HG03354 (cell line): ENCODE data around the gene MSL3.

ENCODE experiments used
- ATAC-seq: cut with Tn5 transposase; IDR thresholded peaks from one replicate; pipeline ENCODE4 v1.9.1; 2021; ENCODE audit warnings: mild to moderate bottlenecking; ENCODE audit not compliant: unreplicated experiment, poor library complexity, severe bottlenecking

Gene MSL3

DNA sequence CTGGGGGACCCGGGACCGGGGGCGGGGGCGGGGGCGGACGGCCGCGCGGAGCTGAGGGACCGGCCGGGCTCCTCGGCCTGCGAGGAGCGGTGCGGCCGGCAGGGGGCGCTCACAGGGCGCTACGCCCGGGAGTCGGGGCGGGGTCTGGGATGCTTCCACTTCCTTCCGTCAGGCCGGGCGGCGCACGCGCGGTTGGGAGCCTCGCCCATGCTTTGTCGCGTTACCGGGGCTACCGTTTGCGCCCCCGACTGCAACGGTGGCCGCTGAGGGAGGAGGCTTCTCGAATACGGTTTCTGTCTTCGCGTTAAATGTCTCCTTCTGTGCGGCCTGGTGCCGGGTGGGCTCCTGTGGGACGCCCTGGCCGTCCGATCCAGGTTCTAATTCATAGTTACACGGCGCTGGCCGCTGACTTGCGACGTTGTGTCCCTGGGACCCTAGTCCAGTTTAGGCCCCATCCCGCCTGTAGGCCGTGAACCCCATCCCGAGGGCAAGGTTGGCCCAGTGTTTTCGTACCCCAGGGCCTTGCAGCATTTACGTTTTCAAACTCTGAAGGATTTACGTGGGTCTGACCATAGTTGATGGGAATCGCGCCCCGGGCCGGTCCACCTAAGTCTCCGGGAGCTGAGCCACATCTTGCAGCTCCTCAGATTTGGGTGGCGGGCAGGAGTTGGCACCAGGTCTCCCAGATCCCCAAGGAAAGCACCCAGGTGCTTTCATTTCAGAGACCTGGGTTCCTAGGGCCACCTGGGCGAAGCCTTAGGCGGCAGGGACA is 549 bp downstream of the MSL3 start:
- ATAC-seq, result peak; percentile 41

DNA sequence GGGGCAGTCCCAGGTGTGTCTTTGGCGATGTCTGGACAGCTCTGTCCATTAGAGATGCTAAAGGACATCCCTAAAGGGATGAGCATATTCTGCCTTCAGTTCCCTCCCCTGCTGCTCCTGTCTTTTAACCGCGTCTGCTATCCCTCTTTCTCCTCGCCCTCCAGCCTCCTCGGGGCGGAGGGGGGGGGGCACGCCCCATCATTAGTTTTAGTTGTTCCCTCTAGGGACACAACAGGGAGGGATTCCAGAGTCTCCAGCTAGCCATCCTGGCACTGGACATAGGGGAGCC is 1.1 kb downstream of the MSL3 start:
- ATAC-seq, result peak; percentile 1

DNA sequence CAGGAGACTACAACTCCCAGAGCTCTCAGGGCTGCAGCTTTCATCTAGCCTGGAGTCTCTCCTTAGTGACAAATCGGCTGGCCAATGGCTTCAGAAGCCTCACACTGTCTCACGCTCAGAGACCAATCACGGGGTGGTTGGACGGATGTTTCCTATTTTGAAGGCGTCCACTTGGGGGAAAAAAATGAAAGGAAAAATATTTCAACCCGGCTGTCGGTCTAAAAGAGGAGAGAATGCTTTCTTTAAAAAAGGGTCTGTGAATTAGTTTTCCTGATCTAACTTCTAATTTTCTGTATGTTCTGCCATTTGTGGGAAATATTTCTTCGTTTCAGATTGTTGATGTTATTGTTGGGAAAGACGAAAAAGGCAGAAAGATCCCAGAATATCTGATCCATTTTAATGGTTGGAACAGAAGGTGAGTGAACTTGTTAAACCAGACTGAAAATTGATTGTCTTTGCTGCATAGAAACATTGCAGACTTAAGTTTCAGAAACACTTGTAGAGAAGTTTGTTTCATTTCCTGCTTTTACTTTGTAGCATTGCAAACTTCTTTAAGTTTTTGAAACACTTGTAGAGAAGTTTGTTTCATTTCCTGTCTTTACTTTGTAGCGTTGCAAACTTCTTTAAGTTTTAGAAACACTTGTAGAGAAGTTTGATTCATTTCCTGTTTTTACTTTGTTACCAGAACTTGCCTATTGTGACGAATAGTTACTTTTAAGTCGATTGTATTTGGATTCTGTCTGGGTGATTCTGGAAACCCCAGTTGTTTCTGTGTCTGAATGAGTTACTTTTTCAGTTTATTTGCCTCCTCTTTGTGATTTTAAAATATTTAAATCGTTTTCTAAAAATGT is 1.6 kb downstream of the MSL3 start:
- peak; percentile 82 for ATAC-seq

DNA sequence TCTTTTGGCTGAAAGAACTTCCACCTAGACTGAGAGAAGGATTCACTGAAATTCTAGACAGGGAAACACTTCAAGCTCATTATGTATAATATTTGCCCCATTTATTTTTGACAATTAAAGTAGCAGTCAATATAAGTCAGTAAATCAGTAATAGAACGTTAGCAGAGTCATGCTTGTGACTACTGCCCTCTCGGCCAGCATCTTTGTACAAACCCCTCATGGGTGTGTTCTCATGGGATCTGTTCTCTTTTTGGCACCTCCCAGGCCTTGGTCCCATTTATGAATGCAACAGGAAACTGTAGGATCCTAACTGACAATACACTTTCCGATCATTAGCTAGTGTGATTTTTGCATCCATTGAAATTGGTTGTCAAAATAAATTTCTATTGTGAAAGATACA is 2.9 kb downstream of the MSL3 start:
- no peak for ATAC-seq

DNA sequence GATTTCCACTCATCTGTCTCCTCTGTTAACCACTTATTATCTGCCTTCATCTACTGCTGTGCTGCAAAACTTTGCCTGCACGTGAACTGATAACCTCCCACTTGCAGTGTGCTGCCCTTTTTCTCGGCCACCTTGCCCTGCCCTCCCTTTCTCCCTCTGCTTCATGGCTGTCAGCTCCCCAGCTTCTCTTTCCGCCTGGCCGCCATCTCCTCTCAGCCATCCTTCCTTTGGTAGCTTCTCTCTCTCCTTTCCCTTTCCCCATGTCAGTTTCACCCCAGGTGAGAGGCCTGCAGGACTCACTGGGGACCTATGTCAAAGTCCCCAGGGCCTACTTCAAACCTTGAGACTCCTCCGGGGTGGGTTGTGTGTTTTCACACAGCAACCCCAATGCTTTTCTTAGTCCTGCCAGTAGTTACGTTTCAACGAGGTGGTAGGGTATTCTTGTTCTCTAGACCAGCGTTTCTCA is 6.6 kb downstream of the MSL3 start:
- ATAC-seq, result no peak

DNA sequence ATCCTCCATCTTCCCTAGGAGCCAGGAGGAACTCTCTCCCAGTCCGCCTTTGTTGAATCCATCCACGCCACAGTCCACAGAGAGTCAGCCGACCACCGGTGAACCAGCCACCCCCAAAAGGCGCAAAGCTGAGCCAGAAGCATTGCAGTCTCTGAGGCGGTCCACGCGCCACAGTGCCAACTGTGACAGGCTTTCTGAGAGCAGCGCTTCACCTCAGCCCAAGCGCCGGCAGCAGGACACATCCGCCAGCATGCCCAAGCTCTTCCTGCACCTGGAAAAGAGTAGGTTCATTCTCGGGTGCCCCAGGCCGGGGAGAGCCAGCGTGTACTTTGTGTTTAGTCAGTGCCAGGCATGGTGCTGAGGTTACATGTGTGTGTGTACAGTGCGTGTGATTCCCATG is 7.4 kb downstream of the MSL3 start:
- no peak for ATAC-seq

DNA sequence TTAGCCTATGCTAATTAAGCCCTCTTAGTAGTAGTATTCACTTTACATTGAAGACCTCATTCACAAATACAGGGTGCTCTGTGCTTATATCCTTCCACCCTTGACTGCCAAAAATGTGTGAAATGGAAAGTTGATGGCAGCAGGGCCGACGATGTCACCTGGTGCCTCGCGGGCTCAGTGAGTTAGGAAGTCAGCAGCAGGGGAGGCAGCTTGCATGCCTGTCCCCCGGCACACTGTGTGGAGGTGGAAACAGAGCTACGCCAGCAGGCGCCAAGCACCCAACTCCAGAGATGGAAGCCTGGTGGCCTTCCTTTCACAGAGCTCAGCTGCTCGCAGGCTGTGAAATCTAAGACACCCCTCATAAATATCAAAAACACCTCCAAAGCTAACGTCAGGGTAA is 8.4 kb downstream of the MSL3 start:
- ATAC-seq, result no peak

DNA sequence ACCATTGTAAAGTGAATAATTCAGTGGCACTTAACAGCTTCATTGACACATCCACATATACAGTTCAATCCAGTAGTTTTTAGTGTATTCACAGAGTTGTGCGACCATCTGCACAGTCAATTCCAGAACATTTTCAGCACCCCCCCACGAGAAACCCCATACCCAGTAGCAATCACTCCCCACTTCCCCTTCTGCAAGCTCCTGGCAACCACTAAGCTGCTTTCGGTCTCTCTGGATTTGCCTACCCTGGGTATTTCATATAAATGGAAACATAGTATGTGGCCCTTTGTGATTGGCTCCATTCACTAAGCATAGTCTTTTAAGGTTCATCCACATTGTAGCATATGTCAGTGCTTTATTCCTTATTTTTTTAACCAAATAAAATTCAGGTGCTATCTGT is 10.0 kb downstream of the MSL3 start:
- peak; percentile 72 for ATAC-seq

DNA sequence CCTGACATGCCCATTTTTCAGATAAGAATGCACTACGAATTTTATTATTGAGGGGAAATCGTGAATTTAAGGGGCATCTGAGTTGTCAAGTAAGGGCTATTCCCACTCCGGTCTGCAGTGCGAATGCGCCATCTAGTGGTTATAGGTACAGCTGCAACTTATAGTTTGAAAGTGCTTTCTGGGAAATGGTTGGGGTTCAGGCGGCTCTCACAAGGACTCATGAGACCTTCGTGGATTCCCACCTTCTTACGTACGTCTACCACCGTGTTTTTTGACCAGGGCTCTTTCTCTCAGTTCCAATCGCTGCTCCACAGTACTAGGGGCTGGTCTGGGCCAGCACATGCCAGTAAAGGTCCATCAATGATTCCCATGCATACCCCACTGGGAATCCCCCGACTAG is 12.3 kb downstream of the MSL3 start:
- peak; percentile 62 for ATAC-seq

DNA sequence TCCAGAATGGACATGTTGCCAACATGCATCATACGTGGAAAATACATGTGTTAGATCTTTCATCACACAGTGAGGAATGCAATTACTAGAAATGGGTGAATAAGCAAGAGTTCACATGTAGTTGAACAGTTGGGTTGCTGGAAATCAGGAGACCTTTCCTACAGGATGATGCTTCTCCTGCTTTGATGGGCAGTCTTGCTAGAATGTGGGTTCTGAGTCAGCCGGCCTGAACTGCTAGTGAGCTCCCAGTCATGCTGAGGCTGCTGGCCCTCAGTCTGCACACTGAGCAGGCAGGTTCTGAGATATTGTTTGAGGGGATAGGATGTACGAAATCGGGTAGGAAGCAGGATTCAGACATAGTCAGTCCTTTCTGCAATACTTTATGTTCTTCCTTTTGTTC is 20.2 kb downstream of the MSL3 start:
- ATAC-seq, result no peak

DNA sequence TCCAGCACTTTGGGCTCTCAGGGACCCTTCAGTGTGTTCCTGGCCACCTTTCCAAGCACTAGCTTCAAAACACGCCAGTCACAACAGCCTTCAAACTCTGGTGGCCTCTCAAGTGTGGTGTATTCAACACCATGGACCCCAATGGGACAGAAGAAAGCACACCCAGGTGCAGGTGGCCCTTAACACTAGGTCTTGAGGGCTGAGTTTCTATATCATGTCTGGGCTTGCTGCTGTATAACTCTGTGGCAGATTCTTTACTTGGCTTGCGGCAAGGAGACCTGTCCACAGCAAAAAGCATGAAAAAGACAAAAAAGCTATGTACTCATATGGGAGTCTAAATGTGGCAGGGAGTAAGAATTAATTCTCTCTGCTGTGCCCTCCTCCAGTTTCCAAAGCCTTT is 23.1 kb downstream of the MSL3 start:
- peak; percentile 42 for ATAC-seq

DNA sequence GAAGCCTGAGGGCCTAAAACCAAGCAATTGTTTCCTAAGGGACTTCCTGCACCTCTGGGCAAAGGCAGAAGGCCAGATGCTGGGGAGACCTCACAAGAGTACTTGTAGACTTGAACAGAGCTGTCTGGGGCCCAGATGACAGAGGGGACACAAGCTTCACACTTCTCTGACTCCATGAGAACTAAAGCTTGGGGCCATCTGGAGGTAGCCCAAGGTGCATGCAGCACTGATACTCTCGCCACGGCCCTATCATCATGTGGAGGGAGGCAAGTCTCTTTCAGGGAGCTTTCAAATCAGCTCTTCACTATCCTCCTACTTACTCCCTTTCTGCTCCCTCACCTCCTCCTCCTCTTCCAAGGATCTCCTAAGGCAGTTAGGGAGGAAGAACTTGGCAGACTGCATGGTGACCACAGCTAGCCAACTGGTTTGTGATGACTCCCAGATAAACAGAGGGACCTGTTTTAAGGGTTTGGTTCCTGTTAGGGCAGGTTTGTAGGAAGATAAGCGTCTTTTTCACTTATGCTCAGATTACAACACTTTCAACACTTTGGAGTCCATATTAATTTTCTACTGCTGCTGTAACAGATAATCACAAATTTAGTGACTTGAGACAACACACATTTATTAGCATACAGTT is 23.8 kb downstream of the MSL3 start:
- ATAC-seq, result peak; percentile 55

DNA sequence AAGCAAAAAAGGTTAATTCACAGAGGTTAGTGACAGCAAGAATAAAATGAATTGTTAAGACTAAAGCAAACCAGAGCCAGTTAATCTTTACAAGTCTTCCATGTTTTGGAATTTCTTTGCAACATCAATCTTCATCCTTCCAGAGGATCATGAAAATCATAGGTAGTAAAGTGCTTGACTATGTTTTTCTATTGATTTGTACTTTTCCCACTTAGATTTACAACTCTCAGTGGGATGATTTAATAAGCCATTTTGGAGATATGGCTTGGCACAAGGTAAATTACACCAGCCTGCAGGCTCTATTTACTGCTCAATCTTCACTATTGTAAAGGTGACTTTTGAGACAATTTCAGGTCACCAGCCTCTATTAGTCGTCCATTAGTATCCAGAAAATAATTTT is 26.5 kb downstream of the MSL3 start:
- no peak for ATAC-seq

DNA sequence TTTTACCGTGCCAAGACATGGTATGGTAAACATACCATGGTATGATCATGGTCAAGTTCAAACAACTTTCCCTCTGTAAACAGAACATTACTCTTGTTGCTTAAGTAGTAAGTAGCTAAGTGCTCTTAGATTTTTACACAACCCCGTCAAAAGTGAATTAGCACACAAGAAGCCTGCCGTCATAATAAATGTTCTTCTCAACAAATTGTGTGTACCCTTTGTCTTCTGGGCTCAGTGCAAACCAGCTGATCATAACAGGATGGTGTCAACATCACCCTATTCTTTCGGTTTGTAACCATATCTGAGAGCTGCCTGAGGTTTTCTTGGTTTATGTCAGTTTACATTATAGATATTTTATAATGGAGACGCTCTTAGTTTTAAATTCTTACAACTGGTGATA is 28.8 kb downstream of the MSL3 start:
- no peak for ATAC-seq

DNA sequence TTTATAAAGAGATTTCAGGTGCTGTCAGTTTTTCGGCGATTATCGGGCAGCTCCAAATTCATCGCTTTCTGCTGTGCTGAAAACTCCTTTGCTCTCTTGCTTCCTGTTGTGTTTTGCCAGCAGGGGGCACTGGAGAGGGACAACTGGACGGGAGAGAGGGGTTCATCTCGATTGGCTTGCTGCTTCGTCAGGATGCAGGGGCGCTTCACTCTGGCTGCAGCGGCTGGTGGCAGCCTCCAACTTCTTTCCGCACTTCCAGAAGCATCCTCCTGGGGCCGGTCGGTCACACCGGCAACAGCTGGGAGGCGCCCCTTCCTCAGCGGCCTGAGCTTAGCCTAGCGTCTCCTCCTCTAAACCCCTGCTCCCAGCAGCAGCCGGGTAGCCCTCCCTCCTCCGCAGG is 29.5 kb downstream of the MSL3 start:
- ATAC-seq, result peak; percentile 32

DNA sequence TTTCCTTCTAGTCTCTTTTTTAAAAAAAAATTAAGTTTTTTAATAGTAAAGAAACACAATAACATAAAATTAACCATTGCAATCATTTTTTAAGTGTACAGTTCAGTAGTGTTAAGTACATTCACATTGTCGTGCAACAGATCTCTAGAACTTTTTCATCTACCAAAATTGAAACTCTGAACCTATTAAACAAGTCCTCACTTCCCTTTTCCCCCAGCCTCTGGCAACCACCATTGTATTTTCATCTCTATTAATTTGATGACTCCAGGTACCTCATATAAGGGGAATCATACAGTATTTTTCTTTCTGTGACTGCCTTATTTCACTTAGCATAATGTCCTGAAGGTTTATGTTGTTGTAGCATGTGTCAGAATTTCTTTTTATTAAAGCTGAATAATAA is 31.8 kb downstream of the MSL3 start:
- peak; percentile 29 for ATAC-seq

DNA sequence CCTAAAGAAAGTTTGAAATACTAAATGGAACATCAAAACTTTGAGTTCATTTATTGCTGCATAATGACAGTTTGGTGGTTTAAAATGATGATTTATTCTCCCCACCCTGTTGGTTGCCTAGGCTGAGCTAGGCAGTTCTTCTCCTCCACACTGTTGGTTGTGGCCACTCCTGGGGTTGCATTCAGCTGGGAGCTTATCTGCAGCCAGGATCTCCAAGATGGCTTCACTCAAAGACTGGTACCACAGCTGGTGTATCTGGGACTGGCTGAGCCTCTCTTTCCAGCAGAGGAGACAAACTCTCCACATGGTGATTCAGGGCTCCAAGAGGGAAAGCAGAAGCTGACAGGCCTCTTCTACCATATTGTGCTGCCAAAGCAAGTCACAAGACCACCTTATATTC is 33.1 kb downstream of the MSL3 start:
- ATAC-seq, result no peak

DNA sequence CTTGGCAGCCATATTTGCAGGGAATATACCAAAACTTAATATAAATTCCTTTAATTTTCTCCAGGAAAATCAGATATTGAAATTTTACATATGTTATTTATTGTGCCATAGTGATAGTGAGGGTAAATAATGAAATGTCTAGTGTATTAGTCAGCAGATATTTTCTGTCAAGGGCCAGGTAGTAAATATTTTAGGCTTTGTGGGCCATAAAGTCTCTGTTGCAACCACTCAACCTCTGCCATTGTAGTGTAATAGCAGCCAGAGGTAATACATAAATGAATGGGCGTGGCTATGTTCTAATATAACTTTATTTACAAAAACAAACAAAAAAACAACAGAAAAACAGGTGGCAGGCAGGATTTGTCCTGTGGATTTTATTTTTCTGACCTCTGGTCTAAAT is 33.5 kb downstream of the MSL3 start:
- no peak for ATAC-seq

DNA sequence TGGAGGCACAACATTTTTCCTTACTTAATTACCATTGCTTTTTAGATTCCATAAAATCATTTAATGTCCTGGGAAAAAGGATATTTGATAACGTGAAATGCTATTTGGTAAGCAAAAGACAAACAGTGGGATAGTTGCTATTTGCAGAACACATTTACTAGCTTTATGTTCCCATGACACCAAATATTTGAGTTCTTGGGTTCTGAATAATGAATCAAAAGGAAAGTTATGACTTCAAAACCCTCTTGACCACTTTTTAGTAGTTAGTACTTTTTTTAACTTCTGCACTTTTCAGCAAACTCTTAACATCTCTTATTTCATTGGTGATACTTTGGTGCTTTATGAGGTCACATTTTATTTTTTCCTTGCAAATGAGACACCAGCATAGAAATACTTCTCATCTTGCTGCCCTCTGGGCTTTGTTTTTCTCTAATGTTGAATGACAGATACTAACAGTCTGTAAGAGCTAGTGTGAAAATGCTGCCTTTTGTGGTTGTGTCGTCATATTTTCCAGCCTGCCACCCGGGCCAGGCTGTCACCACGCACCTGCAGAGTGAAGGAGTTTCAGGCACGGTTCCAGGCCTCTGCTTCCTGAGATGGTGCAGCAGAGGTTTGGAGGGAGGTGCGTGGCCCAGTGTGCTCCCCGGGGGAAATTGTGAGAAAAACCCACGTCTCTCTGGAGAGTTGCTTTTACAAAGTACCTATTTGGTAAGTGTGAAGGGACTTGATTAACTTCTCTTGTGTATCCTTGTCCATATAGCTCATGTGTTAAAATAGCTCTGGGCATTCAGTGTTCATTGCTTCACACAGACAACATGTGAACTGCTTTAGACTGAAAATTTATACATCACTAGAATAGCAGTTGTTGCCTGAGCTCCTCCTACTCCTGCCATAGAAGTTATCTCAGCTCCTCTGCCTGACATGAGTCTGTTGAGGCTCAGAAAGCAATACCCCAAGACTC is 34.7 kb downstream of the MSL3 start:
- ATAC-seq, result peak; percentile 84

DNA sequence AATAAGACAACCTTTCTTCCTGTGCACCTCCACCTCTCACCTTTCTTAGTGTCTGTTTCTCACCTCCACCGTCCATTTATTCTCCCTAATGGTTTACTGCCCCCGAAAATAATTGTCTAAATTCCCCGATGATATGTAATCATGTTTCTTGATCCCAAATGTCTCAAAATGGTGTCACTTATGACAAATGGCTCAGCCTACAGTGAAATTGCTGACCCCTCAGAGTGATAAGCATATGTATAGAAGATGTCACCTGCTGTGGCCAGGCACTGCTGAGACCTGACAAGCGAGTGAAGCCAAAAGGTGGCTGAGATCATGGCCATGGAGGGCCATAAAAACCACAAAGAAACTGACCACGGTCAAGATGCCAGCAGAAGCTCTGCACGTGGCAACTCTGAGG is 35.7 kb downstream of the MSL3 start:
- no peak for ATAC-seq
